ENCODE results near the gene KIAA1217.

DNA sequence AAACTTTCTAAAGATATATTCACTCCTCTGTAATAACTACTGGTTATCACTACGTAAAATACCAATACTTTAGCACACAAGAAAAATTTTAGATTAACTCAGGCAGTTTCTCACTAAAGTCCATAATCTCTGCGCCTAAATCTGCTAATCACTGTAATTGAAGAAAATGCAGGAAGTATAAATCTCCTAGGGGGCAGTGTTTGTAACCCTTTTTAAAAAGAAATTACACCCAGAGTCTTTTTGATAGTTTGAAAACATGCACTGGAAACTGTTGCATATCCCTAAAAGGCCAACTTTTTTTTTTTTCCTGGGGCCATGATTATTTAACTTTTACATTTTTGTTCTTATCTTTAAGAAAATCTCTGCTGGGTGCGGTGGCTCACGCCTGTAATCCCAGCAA is 209.6 kb downstream of the KIAA1217 start:
- TF ChIP-seq, protein P1, sequence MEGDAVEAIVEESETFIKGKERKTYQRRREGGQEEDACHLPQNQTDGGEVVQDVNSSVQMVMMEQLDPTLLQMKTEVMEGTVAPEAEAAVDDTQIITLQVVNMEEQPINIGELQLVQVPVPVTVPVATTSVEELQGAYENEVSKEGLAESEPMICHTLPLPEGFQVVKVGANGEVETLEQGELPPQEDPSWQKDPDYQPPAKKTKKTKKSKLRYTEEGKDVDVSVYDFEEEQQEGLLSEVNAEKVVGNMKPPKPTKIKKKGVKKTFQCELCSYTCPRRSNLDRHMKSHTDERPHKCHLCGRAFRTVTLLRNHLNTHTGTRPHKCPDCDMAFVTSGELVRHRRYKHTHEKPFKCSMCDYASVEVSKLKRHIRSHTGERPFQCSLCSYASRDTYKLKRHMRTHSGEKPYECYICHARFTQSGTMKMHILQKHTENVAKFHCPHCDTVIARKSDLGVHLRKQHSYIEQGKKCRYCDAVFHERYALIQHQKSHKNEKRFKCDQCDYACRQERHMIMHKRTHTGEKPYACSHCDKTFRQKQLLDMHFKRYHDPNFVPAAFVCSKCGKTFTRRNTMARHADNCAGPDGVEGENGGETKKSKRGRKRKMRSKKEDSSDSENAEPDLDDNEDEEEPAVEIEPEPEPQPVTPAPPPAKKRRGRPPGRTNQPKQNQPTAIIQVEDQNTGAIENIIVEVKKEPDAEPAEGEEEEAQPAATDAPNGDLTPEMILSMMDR (IDR thresholded peaks at IDR 0.05): no peak
- TF ChIP-seq POLR2A (IDR thresholded peaks at IDR 0.05): no peak

All from lower leg skin (tissue), 3 donors.